ENCODE data around the gene ETS1. TPM values are rescaled to one million over a fixed set of nuclear protein-coding genes. Genes with fewer than 3 reads are reported as not detected.

The ETS1 gene
- total and polyA plus RNA-seq, 11 donors, result 18.4 to 101 (median 45.3) TPM

GRCh38 chr11:128547946-128548648 is 39.3 kb downstream of the ETS1 start:
- intact Hi-C loops (cut with DNase I), result loop anchor here in 5 of 10 donors (1.0 to 10.0 kb wide), 5 partner anchors 25 to 256 kb away; no protein-coding TSS in a partner anchor
- no peak for DNase-seq
- peak overlapping the region; percentile 76 to 92 (median 85) for H3K27ac ChIP-seq
- H3K36me3 ChIP-seq, result no peaks in the 10 kb centered on the region
- H3K4me1 ChIP-seq, result peaks cover 0 to 86% (median 57%) of the 10 kb centered on the region in 12 donors
- H3K9me3 ChIP-seq, result no peaks in the 10 kb centered on the region
- peak overlapping the region in 11 of 12 donors; percentile 38 to 62 (median 54) for H3K4me3 ChIP-seq
- no peaks in the 10 kb centered on the region for H3K27me3 ChIP-seq
- no peak for TF ChIP-seq POLR2A (IDR thresholded peaks at IDR 0.05)
- no peak for TF ChIP-seq CTCF (IDR thresholded peaks at IDR 0.05)
- 40 to 46% (median 43%) methylated on average over 11 of the region's 11 CpGs for WGBS, 4 donors
- ATAC-seq, result no peak

GRCh38 chr11:128546916-128547315 is 40.4 kb downstream of the ETS1 start:
- Histone ChIP-seq H3K27ac (peak overlapping the region in 11 of 12 donors; percentile 76 to 92 (median 85)), H3K4me3 (no peak overlapping the region), H3K36me3 (peaks cover 0 to 2% (median 0%) of the 10 kb centered on the region in 9 donors), H3K4me1 (peaks cover 0 to 86% (median 62%) of the 10 kb centered on the region in 12 donors), H3K9me3 (no peaks in the 10 kb centered on the region), H3K27me3 (no peaks in the 10 kb centered on the region)
- ATAC-seq, result no peak
- DNase-seq, result no peak
- intact Hi-C loops (cut with DNase I), result loop anchor here in 3 of 10 donors (5.0 to 10.0 kb wide), 3 partner anchors 80 to 255 kb away; no protein-coding TSS in a partner anchor
- TF ChIP-seq POLR2A (IDR thresholded peaks at IDR 0.05) (no peak), CTCF (IDR thresholded peaks at IDR 0.05) (no peak)
- WGBS, 4 donors, result 60 to 69% (median 64%) methylated on average over 2 of the region's 2 CpGs

GRCh38 chr11:128544471-128545051 is 42.8 kb downstream of the ETS1 start:
- H3K36me3 ChIP-seq, result peaks cover 0 to 3% (median 0%) of the 10 kb centered on the region in 9 donors
- WGBS, 4 donors, result 24 to 41% (median 31%) methylated on average over 7 of the region's 7 CpGs
- intact Hi-C loops (cut with DNase I), result loop anchor here in 3 of 10 donors (5.0 to 10.0 kb wide), 3 partner anchors 83 to 252 kb away; no protein-coding TSS in a partner anchor
- no peak for TF ChIP-seq CTCF (IDR thresholded peaks at IDR 0.05)
- no peak for TF ChIP-seq POLR2A (IDR thresholded peaks at IDR 0.05)
- DNase-seq (no peak), ATAC-seq (peak; percentile 21 to 52 (median 30))
- no peak overlapping the region for H3K4me3 ChIP-seq
- peak overlapping the region; percentile 10 to 64 (median 44) for H3K27ac ChIP-seq
- no peaks in the 10 kb centered on the region for H3K27me3 ChIP-seq
- peaks cover 0 to 73% (median 51%) of the 10 kb centered on the region in 12 donors for H3K4me1 ChIP-seq
- no peaks in the 10 kb centered on the region for H3K9me3 ChIP-seq

DNA sequence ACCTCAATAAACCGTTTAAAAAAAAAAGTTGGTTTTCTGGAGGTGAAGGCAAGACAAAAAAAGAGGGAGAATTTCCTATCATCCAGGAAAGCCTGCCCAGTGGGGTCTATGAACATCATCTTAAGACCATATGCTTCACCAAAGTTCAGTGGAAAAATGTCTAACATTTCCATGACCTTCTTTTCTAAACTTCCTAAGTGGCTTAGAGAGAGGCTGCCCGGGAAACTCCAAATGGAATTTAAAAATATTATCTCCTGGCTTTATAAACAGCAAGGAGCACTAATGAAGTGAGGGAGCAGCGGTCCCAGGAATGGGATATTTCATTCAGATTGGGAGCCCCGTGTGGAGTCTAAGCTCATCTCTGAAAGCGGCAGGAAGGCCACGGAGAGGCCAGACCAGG is 46.9 kb downstream of the ETS1 start:
- no peak for TF ChIP-seq POLR2A (IDR thresholded peaks at IDR 0.05)
- no peak for TF ChIP-seq CTCF (IDR thresholded peaks at IDR 0.05)
- peaks cover 0 to 49% (median 24%) of the 10 kb centered on the region in 12 donors for H3K4me1 ChIP-seq
- no peaks in the 10 kb centered on the region for H3K27me3 ChIP-seq
- 89 to 92% (median 91%) methylated on average over 6 of the region's 6 CpGs for WGBS, 4 donors
- H3K9me3 ChIP-seq, result no peaks in the 10 kb centered on the region
- no peak for ATAC-seq
- intact Hi-C loops (cut with DNase I), result loop anchor here in 1 of 10 donors (10.0 kb wide), 1 partner anchor 246 kb away; no protein-coding TSS in a partner anchor
- H3K4me3 ChIP-seq, result no peak overlapping the region
- DNase-seq, result no peak
- H3K36me3 ChIP-seq, result peaks cover 0 to 3% (median 0%) of the 10 kb centered on the region in 9 donors
- H3K27ac ChIP-seq, result no peak overlapping the region

Data from heart left ventricle (tissue), 16 donors.